Right lobe of liver (tissue), 4 donors: ENCODE results near the gene SDK1.

Source experiments
- CTCF ChIP-seq, 4 donors: fragments of 200-600 bp in 3 of 4; fragments of 450-650 bp in 1 of 4; IDR thresholded peaks; one replicate each; pipeline versions ENCODE4 v1.5.1 to v1.8.0; 2016 to 2022; ENCODE audit warnings: antibody characterized with exemption in 4 of 4, mild to moderate bottlenecking in 2 of 4
- POLR2A ChIP-seq: fragments of 450-650 bp; IDR thresholded peaks from one replicate; pipeline ENCODE4 v1.6.1; 2017; ENCODE audit warnings: antibody characterized with exemption, mild to moderate bottlenecking
- donor health status: DM: no; HTN: no; CAD: no.
- donor health status: DM: no; HTN: no; CAD: no.
- donor health status: DM: no; HTN: yes; CAD: no.

- TF ChIP-seq POLR2A: no peak
- no peak for TF ChIP-seq CTCF (IDR thresholded peaks at IDR 0.05)
These were observed 136.4 kb downstream of the SDK1 start for GRCh38 chr7:3437467-3437866.
